AG04450 (cell line): Measurements from ENCODE around the gene OR4K5. TPM values are rescaled to one million over a fixed set of nuclear protein-coding genes. Genes with fewer than 3 reads are reported as not detected.

Source experiments
- CTCF ChIA-PET: fragments of 300-600, 350-600 bp; formaldehyde crosslinking; extraction: SDS; loops from one replicate; lab custom pipeline; 2022; ENCODE audit warnings: antibody characterized with exemption, inconsistent platforms; lab: Charles Lee
- POLR2A ChIA-PET: fragments of 350-600 bp; formaldehyde crosslinking; extraction: SDS; loops from one replicate; lab custom pipeline; 2021; ENCODE audit warnings: antibody characterized with exemption, inconsistent platforms; lab: Yijun Ruan, JAX
- DNase-seq: peaks from one replicate; pipeline ENCODE4 v3.0.0-alpha.2; 2011; ENCODE audit warnings: low read depth, low spot score
- H3K27ac ChIP-seq: one replicate; pipeline ENCODE4 v1.5.1; 2012; ENCODE audit warnings: low read depth, low read length, control low read depth
- H3K27me3 ChIP-seq: one replicate; pipeline ENCODE4 v1.6.0; 2012; ENCODE audit warnings: low read length; ENCODE audit not compliant: control insufficient read depth, insufficient read depth
- H3K4me3 ChIP-seq: 2 replicates; pipeline ENCODE4 v1.5.1; 2011; ENCODE audit warnings: mild to moderate bottlenecking, low read depth, low read length, control low read depth
- H3K9me3 ChIP-seq: 2 replicates; pipeline ENCODE4 v1.5.1; 2012; ENCODE audit warnings: low read length; ENCODE audit not compliant: control insufficient read depth, insufficient read depth
- CTCF ChIP-seq: IDR thresholded peaks from 2 replicates; pipeline ENCODE4 v1.5.1; 2011; ENCODE audit warnings: low read depth, low read length, control low read depth, inconsistent platforms
- polyA minus RNA-seq: library from RNA; depleted of rRNA, polyadenylated mRNA; stranded (reverse); fragments of >200 nt; gene quantifications from 2 replicates; pipeline ENCODE4 v1.2.3, GENCODE V29; 2011; rRNA and poly(A)+ RNA removed
- polyA plus RNA-seq: library from polyadenylated mRNA; depleted of rRNA; stranded (reverse); fragments of >200 nt; gene quantifications from 2 replicates; pipeline ENCODE4 v1.2.3, GENCODE V29; 2011; rRNA removed

OR4K5 gene
- not detected in 2 replicates for polyA plus RNA-seq
- polyA minus RNA-seq, result not detected in 2 replicates

- H3K4me3 ChIP-seq, result no peak within 1 kb of the TSS
- peaks cover 12% of the 10 kb centered on the region for H3K9me3 ChIP-seq
- DNase-seq, result no peak
- H3K27ac ChIP-seq, result no peak within 1 kb of the TSS
- H3K27me3 ChIP-seq, result no peaks in the 10 kb centered on the region
- no peak for TF ChIP-seq CTCF
- ChIA-PET POLR2A (no interaction called here), CTCF (no interaction called here)
Measured at GRCh38 chr14:19920021-19920657, at the start of gene OR4K5. Gene OR4K5, plus strand, starts transcription at chr14:19920607. Its CDS starts 0 bp downstream, at chr14:19920607.

GRCh38 chr14:19873178-19873577 is 47.2 kb upstream of the OR4K5 start:
- H3K4me3 ChIP-seq, result no peak overlapping the region
- TF ChIP-seq CTCF, result no peak
- POLR2A ChIA-PET, result no interaction called here

GRCh38 chr14:19874842-19875241 is 45.6 kb upstream of the OR4K5 start, which contains the start of gene OR4K2:
Gene OR4K2, plus strand, starts transcription at chr14:19875142. Its CDS starts 1,126 bp downstream, at chr14:19876268.
- no peak for DNase-seq
- no peak within 1 kb of the TSS for H3K27ac ChIP-seq
- peaks cover 11% of the 10 kb centered on the region; the same call in 1 of the 2 replicates for H3K9me3 ChIP-seq
- H3K4me3 ChIP-seq, result no peak within 1 kb of the TSS
- ChIA-PET CTCF (no interaction called here), POLR2A (no interaction called here)
- no peaks in the 10 kb centered on the region for H3K27me3 ChIP-seq
- TF ChIP-seq CTCF, result no peak

More at GRCh38 chr14:19873178-19873577, 47.2 kb upstream of the OR4K5 start:
- CTCF ChIA-PET, result no interaction called here
- peaks cover 23% of the 10 kb centered on the region; the same call in 1 of the 2 replicates for H3K9me3 ChIP-seq
- no peak for DNase-seq
- no peaks in the 10 kb centered on the region for H3K27me3 ChIP-seq
- no peak overlapping the region for H3K27ac ChIP-seq

GRCh38 chr14:19878029-19878642 is 42.3 kb upstream of the OR4K5 start:
- H3K27me3 ChIP-seq, result no peaks in the 10 kb centered on the region
- H3K9me3 ChIP-seq, result peaks cover 10% of the 10 kb centered on the region
- no peak overlapping the region for H3K4me3 ChIP-seq
- peak; percentile 45 for TF ChIP-seq CTCF
- no peak for DNase-seq
- no peak overlapping the region for H3K27ac ChIP-seq
- ChIA-PET CTCF (no interaction called here), POLR2A (no interaction called here)

- H3K27ac ChIP-seq, result no peak overlapping the region
- no peak overlapping the region for H3K4me3 ChIP-seq
- CTCF ChIA-PET, result no interaction called here
- no peak for TF ChIP-seq CTCF
- DNase-seq, result no peak
- H3K27me3 ChIP-seq, result no peaks in the 10 kb centered on the region
- POLR2A ChIA-PET, result no interaction called here
- peaks cover 33% of the 10 kb centered on the region for H3K9me3 ChIP-seq
Measured at GRCh38 chr14:19895282-19895681, 25.1 kb upstream of the OR4K5 start.
